Endothelial cell (in vitro differentiated cells): ENCODE measurements around the gene SIRT3. TPM values are rescaled to one million over a fixed set of nuclear protein-coding genes. Genes with fewer than 3 reads are reported as not detected.

Source experiments
- DNase-seq: peaks from one replicate; pipeline ENCODE4 v3.0.0; 2021; ENCODE audit warnings: low spot score
- H3K27ac Mint-ChIP-seq: one replicate; pipeline ENCODE4 v1.8.0; 2021; ENCODE audit warnings: mixed read lengths, inconsistent platforms; ENCODE audit not compliant: unreplicated experiment
- H3K27me3 Mint-ChIP-seq: one replicate; pipeline ENCODE4 v1.8.0; 2021; ENCODE audit warnings: mild to moderate bottlenecking, moderate library complexity, mixed read lengths, inconsistent platforms; ENCODE audit not compliant: unreplicated experiment
- H3K36me3 Mint-ChIP-seq: one replicate; pipeline ENCODE4 v1.8.0; 2021; ENCODE audit warnings: mild to moderate bottlenecking, low read depth, mixed read lengths, inconsistent platforms; ENCODE audit not compliant: unreplicated experiment
- H3K4me1 Mint-ChIP-seq: one replicate; pipeline ENCODE4 v1.8.0; 2021; ENCODE audit warnings: mild to moderate bottlenecking, mixed read lengths, inconsistent platforms; ENCODE audit not compliant: unreplicated experiment
- H3K4me3 Mint-ChIP-seq: one replicate; pipeline ENCODE4 v1.8.0; 2021; ENCODE audit warnings: mild to moderate bottlenecking, mixed read lengths, inconsistent platforms; ENCODE audit not compliant: unreplicated experiment
- H3K9me3 Mint-ChIP-seq: one replicate; pipeline ENCODE4 v1.8.0; 2021; ENCODE audit warnings: mixed read lengths, inconsistent platforms; ENCODE audit not compliant: unreplicated experiment
- CTCF ChIP-seq: fragments of 200-600 bp; sonication (generic); IDR thresholded peaks from one replicate; pipeline ENCODE4 v1.5.0; 2021; ENCODE audit warnings: antibody characterized with exemption; ENCODE audit not compliant: unreplicated experiment
- long read RNA-seq: library from polyadenylated mRNA; unstranded; transcript quantifications from one replicate; pipeline ENCODE4 v2.0.0, GENCODE V29; 2020; ENCODE audit not compliant: unreplicated experiment
- total RNA-seq: library from RNA; stranded (reverse); fragmentation: NEBNext Ultra II Directional; extraction: Animal tissue kit (Norgen Biotek cat#: 25700); gene quantifications from one replicate; pipeline ENCODE4 v1.2.1, GENCODE V29; 2021; ENCODE audit not compliant: unreplicated experiment

SIRT3 gene
- 23.4 TPM for total RNA-seq
- long read RNA-seq, transcript SIRT3-214 (7 exons, 1,588 nt): minor isoform, 9 of 52 reads
- long read RNA-seq, transcript SIRT3-201 (7 exons, 2,543 nt): major isoform, 25 of 52 reads
- long read RNA-seq, partial matches to known transcripts: 1 of 52 reads
- long read RNA-seq, other reads (novel, unspliced or antisense): 17 of 52 reads

GRCh38 chr11:235997-236773 is at the start of gene SIRT3:
Gene SIRT3, minus strand, starts transcription at chr11:236342. Its CDS starts 14 bp downstream, at chr11:236328.
- H3K27ac Mint-ChIP-seq: peak within 1 kb of the TSS; percentile 99
- H3K9me3 Mint-ChIP-seq: no peaks in the 10 kb centered on the region
- H3K4me3 Mint-ChIP-seq: peak within 1 kb of the TSS; percentile 98
- peaks cover 11% of the 10 kb centered on the region for H3K4me1 Mint-ChIP-seq
- no peak for TF ChIP-seq CTCF
- H3K27me3 Mint-ChIP-seq: peaks cover 9% of the 10 kb centered on the region
- peak; percentile 79 for DNase-seq
- peaks cover 9% of the 10 kb centered on the region for H3K36me3 Mint-ChIP-seq

GRCh38 chr11:285894-286220 is 49.7 kb upstream of the SIRT3 start:
- TF ChIP-seq CTCF: no peak
- no peaks in the 10 kb centered on the region for H3K4me1 Mint-ChIP-seq
- H3K36me3 Mint-ChIP-seq: peaks cover 5% of the 10 kb centered on the region
- peaks cover 4% of the 10 kb centered on the region for H3K9me3 Mint-ChIP-seq
- H3K27me3 Mint-ChIP-seq: peaks cover 31% of the 10 kb centered on the region
- DNase-seq: no peak
- no peak overlapping the region for H3K27ac Mint-ChIP-seq
- H3K4me3 Mint-ChIP-seq: no peak overlapping the region

GRCh38 chr11:285021-285893 is 49.1 kb upstream of the SIRT3 start:
- Mint-ChIP-seq H3K4me3 (no peak overlapping the region), H3K27ac (no peak overlapping the region), H3K27me3 (peaks cover 33% of the 10 kb centered on the region), H3K4me1 (no peaks in the 10 kb centered on the region), H3K9me3 (peaks cover 4% of the 10 kb centered on the region), H3K36me3 (peaks cover 5% of the 10 kb centered on the region)
- no peak for DNase-seq
- TF ChIP-seq CTCF: no peak

GRCh38 chr11:284105-285020 is 48.2 kb upstream of the SIRT3 start:
- Mint-ChIP-seq H3K9me3 (peaks cover 4% of the 10 kb centered on the region), H3K4me1 (no peaks in the 10 kb centered on the region), H3K27me3 (peaks cover 31% of the 10 kb centered on the region), H3K4me3 (no peak overlapping the region), H3K27ac (no peak overlapping the region), H3K36me3 (peaks cover 5% of the 10 kb centered on the region)
- no peak for DNase-seq
- no peak for TF ChIP-seq CTCF
